HCT116 (cell line): ENCODE results near the gene AP1M1. TPM values are rescaled to one million over a fixed set of nuclear protein-coding genes. Genes with fewer than 3 reads are reported as not detected.

ENCODE experiments used
- ATAC-seq: fragments of 200-7000 bp; cut with Tn5 transposase; 2 replicates; pipeline ENCODE4 v1.9.1; 2020; ENCODE audit warnings: mild to moderate bottlenecking, moderate library complexity
- BruUV-seq: library from RNA; stranded (reverse); fragments of 400-500 nt; replicated peaks from 2 replicates; lab custom pipeline; 2021; lab: Mats Ljungman, UMichigan
- CTCF ChIA-PET: fragments of 300-600 bp; sonication (Branson Sonifier 250); formaldehyde crosslinking; loops from one replicate; lab custom pipeline; 2021; ENCODE audit warnings: antibody characterized with exemption; lab: Charles Lee
- POLR2A ChIA-PET: fragments of 300-600, 350-600 bp; sonication (Branson Sonifier 250); formaldehyde crosslinking; loops from one replicate; lab custom pipeline; 2021; ENCODE audit warnings: antibody characterized with exemption; lab: Charles Lee
- RAD21 ChIA-PET, 2 experiments: fragments of 300-600 bp; sonication (Branson Sonifier 250); formaldehyde crosslinking; loops; one replicate each; lab custom pipeline; 2023; ENCODE audit warnings: low total read pairs in 2 of 2; ENCODE audit not compliant: uncharacterized antibody in 2 of 2, unreplicated experiment in 2 of 2, low non-redundant PET in 1 of 2; lab: Charles Lee
- DNase-seq: peaks from one replicate; pipeline ENCODE4 v3.0.0-alpha.2; 2010; ENCODE audit warnings: low read depth, low spot score
- H2AFZ ChIP-seq: fragments of 200-600 bp; shearing (Covaris generic), sonication (generic); 2 replicates; pipeline ENCODE4 v1.6.1; 2017; ENCODE audit warnings: low read depth, mixed run types, mixed read lengths, antibody characterized with exemption, low read length; ENCODE audit not compliant: poor library complexity, severe bottlenecking
- H3K27ac ChIP-seq: 2 replicates; pipeline ENCODE4 v1.5.1; 2012; ENCODE audit warnings: low read depth, low read length
- H3K27me3 ChIP-seq: fragments of 200-600 bp; sonication (generic); 2 replicates; pipeline ENCODE4 v1.6.1; 2016; ENCODE audit warnings: mixed run types, low read length, mixed read lengths; ENCODE audit not compliant: insufficient read depth
- H3K36me3 ChIP-seq, 2 experiments: fragments of 200-500 bp in 1 of 2; fragments of 200-600 bp in 1 of 2; sonication (Bioruptor generic) in 1 of 2; sonication (generic) in 1 of 2; 2 replicates each; pipeline versions ENCODE4 v1.5.1 to v1.6.1; 2014 to 2016; ENCODE audit warnings: low read length in 2 of 2, inconsistent platforms in 1 of 2, mixed read lengths in 1 of 2, mixed run types in 1 of 2; ENCODE audit not compliant: insufficient read depth in 2 of 2, control insufficient read depth in 1 of 2
- H3K4me1 ChIP-seq, 2 experiments: fragments of 200-600 bp in 1 of 2; sonication (generic) in 1 of 2; 2 replicates each; pipeline versions ENCODE4 v1.5.1 to v1.6.1; 2012 to 2017; ENCODE audit warnings: low read length in 2 of 2, inconsistent platforms in 1 of 2, mild to moderate bottlenecking in 1 of 2, mixed read lengths in 1 of 2, mixed run types in 1 of 2, moderate library complexity in 1 of 2; ENCODE audit not compliant: insufficient read depth in 2 of 2, control insufficient read depth in 1 of 2
- H3K4me2 ChIP-seq: fragments of 200-600 bp; sonication (generic); 2 replicates; pipeline ENCODE4 v1.6.1; 2017; ENCODE audit warnings: mixed run types, low read length, mixed read lengths
- H3K4me3 ChIP-seq, 2 experiments: fragments of 200-600 bp in 1 of 2; sonication (generic) in 1 of 2; replicated peaks in 1 of 2; 2 replicates each; pipeline ENCODE4 v1.5.1; 2011 to 2016; ENCODE audit warnings: low read length in 2 of 2, control low read depth in 1 of 2, low read depth in 1 of 2, mild to moderate bottlenecking in 1 of 2, mixed read lengths in 1 of 2, mixed run types in 1 of 2
- H3K79me2 ChIP-seq: fragments of 200-600 bp; sonication (generic); 2 replicates; pipeline ENCODE4 v1.6.1; 2017; ENCODE audit warnings: mild to moderate bottlenecking, mixed run types, low read length, moderate library complexity, mixed read lengths; ENCODE audit not compliant: insufficient read depth
- H3K9ac ChIP-seq: fragments of 200-600 bp; sonication (generic); 2 replicates; pipeline ENCODE4 v1.6.1; 2016; ENCODE audit warnings: low read length, mixed read lengths
- H3K9me2 ChIP-seq: fragments of 200-600 bp; sonication (generic), shearing (Covaris generic); 2 replicates; pipeline ENCODE4 v1.6.1; 2017; ENCODE audit warnings: mixed run types, mild to moderate bottlenecking, moderate library complexity; ENCODE audit not compliant: insufficient read depth
- H3K9me3 ChIP-seq, 2 experiments: fragments of 200-500 bp in 1 of 2; fragments of 200-600 bp in 1 of 2; sonication (Bioruptor generic) in 1 of 2; sonication (generic) in 1 of 2; 2 replicates each; pipeline ENCODE4 v1.6.1; 2014 to 2017; ENCODE audit warnings: low read length in 2 of 2, mixed read lengths in 2 of 2, inconsistent platforms in 1 of 2, low read depth in 1 of 2, mild to moderate bottlenecking in 1 of 2, mixed run types in 1 of 2, moderate library complexity in 1 of 2; ENCODE audit not compliant: control insufficient read depth in 1 of 2, insufficient read depth in 1 of 2
- H4K20me1 ChIP-seq: fragments of 200-600 bp; sonication (generic), shearing (Covaris generic); 2 replicates; pipeline ENCODE4 v1.6.1; 2017; ENCODE audit warnings: mixed run types, mild to moderate bottlenecking, moderate library complexity; ENCODE audit not compliant: insufficient read depth
- CBX3 ChIP-seq: IDR thresholded peaks from 2 replicates; pipeline ENCODE4 v1.6.1; 2012; ENCODE audit warnings: low read depth
- EGR1 ChIP-seq: IDR thresholded peaks from 2 replicates; pipeline ENCODE4 v1.6.1; 2012; ENCODE audit warnings: low read depth
- EZH2phosphoT487 ChIP-seq: fragments of 200-600 bp; IDR thresholded peaks from 2 replicates; pipeline ENCODE4 v1.6.1; 2018; ENCODE audit warnings: antibody characterized with exemption, borderline replicate concordance
- FOSL1 ChIP-seq: IDR thresholded peaks from 2 replicates; pipeline ENCODE4 v1.6.1; 2012; ENCODE audit warnings: low read depth
- POLR2A ChIP-seq: IDR thresholded peaks from 2 replicates; pipeline ENCODE4 v1.7.0; 2011; ENCODE audit warnings: borderline replicate concordance; ENCODE audit not compliant: insufficient read depth, insufficient read length; ENCODE audit errors: extremely low read depth
- RAD21 ChIP-seq: IDR thresholded peaks from 2 replicates; pipeline ENCODE4 v1.6.1; 2012; ENCODE audit warnings: low read depth, mild to moderate bottlenecking
- SP1 ChIP-seq: IDR thresholded peaks from 2 replicates; pipeline ENCODE4 v1.6.1; 2012; ENCODE audit warnings: low read depth
- SRF ChIP-seq: IDR thresholded peaks from 2 replicates; pipeline ENCODE4 v1.6.1; 2012; ENCODE audit warnings: low read depth
- ZFX ChIP-seq: fragments of 450-650 bp; IDR thresholded peaks from 2 replicates; pipeline ENCODE4 v1.6.1; 2017
- ZNF274 ChIP-seq: fragments of 200-500 bp; sonication (Bioruptor generic); IDR thresholded peaks from 2 replicates; pipeline ENCODE4 v1.6.1; 2014; ENCODE audit warnings: mild to moderate bottlenecking, low read depth, low read length, inconsistent platforms
- intact Hi-C: fragments of 100-400 bp; cut with micrococcal nuclease; formaldehyde crosslinking; loops from 2 replicates; pipeline ENCODE4 v1.10.0; 2022
- total RNA-seq: library from RNA; stranded (reverse); gene quantifications from one replicate; pipeline ENCODE4 v1.2.1, GENCODE V29; 2021; ENCODE audit not compliant: unreplicated experiment
- TF ChIP-seq, protein P1 (sequence below), 3 experiments: fragments of 200-600 bp in 1 of 3; sonication (generic) in 1 of 3; IDR thresholded peaks in 2 of 3; conservative IDR thresholded peaks in 1 of 3; 2 replicates each; pipeline ENCODE4 v1.5.1; 2012 to 2017; ENCODE audit warnings: low read depth in 2 of 3, low read length in 2 of 3, antibody characterized with exemption in 1 of 3, borderline replicate concordance in 1 of 3, control low read depth in 1 of 3, mild to moderate bottlenecking in 1 of 3, mixed read lengths in 1 of 3, mixed run types in 1 of 3, moderate library complexity in 1 of 3; ENCODE audit not compliant: insufficient read depth in 1 of 3
- TF ChIP-seq, protein P2 (sequence below): IDR thresholded peaks from 2 replicates; pipeline ENCODE4 v1.6.1; 2012
- TF ChIP-seq, protein P3 (sequence below): IDR thresholded peaks from 2 replicates; pipeline ENCODE4 v1.6.1; 2012; ENCODE audit warnings: low read depth

AP1M1 gene
- total RNA-seq, 1 experiment from 2014 or later: 50.0 TPM

DNA sequence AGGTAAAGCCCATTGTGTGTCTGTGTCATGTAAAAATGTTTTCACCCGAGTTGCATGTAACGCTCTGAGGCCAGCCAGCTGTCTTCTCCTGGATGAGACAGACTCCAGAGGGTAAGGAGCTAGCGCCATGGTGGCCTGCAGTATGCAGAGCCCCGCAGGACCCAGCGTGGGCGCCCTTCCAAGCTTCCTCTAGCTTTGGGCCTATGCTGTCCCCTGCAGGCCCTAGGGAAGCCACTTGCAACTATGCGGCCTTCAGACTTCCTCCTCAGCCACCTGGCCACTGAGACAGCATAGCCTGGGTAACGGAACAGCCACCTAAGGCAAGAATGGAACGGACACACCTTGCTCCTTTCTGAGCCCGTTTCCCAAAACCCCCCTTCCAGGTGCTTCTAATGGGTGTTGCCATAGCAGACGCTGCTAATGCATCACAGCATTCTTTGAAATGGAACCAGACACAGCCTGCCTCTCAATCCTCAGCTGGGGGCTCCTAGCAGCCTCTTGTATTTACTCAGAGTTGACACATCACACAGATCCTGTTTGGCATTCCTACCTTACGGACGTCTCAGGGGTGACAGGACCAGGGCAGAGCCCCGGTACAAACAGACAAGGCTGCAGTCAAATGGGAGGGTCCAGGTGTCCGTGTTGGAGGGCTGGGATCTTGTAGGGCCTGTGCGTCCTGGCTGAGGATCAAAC, 6.3 kb upstream of the AP1M1 start:
- DNase-seq (no peak), ATAC-seq (peak; percentile 23; the same call in 1 of the 2 replicates)
- H2AFZ ChIP-seq: no peak overlapping the region
- ChIA-PET RAD21 (no interaction called here), POLR2A (no interaction called here), CTCF (no interaction called here)
- H3K4me2 ChIP-seq: no peak overlapping the region
- BruUV-seq: no TSS peak
- H3K9ac ChIP-seq: no peak overlapping the region
- no peak overlapping the region for H3K4me3 ChIP-seq
- no peaks in the 10 kb centered on the region for H3K27me3 ChIP-seq
- TF ChIP-seq, protein P1, sequence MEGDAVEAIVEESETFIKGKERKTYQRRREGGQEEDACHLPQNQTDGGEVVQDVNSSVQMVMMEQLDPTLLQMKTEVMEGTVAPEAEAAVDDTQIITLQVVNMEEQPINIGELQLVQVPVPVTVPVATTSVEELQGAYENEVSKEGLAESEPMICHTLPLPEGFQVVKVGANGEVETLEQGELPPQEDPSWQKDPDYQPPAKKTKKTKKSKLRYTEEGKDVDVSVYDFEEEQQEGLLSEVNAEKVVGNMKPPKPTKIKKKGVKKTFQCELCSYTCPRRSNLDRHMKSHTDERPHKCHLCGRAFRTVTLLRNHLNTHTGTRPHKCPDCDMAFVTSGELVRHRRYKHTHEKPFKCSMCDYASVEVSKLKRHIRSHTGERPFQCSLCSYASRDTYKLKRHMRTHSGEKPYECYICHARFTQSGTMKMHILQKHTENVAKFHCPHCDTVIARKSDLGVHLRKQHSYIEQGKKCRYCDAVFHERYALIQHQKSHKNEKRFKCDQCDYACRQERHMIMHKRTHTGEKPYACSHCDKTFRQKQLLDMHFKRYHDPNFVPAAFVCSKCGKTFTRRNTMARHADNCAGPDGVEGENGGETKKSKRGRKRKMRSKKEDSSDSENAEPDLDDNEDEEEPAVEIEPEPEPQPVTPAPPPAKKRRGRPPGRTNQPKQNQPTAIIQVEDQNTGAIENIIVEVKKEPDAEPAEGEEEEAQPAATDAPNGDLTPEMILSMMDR (IDR thresholded peaks at IDR 0.05 in 2 of 3, conservative IDR thresholded peaks at IDR 0.05 in 1 of 3; ENCODE audit: borderline replicate concordance in 1 of 3, insufficient read depth in 1 of 3, low read depth in 2 of 3, low read length in 2 of 3): 0 out of 6 replicates have a peak, but pooled peaks of 1 of the 3 experiments have one; percentile 6
- TF ChIP-seq RAD21 (peak; percentile 7; the same call in 1 of the 2 replicates), SRF (no peak), CBX3 (no peak), FOSL1 (no peak)
- peaks cover 14 to 25% of the 10 kb centered on the region in 2 experiments for H3K4me1 ChIP-seq
- H4K20me1 ChIP-seq: no peaks in the 10 kb centered on the region
- intact Hi-C loops: no loop called here
- H3K9me3 ChIP-seq: no peaks in the 10 kb centered on the region
- no peaks in the 10 kb centered on the region for H3K9me2 ChIP-seq
- H3K27ac ChIP-seq: no peak overlapping the region
- peaks cover 33 to 35% of the 10 kb centered on the region in 2 experiments for H3K36me3 ChIP-seq
- H3K79me2 ChIP-seq: peaks cover 17% of the 10 kb centered on the region

DNA sequence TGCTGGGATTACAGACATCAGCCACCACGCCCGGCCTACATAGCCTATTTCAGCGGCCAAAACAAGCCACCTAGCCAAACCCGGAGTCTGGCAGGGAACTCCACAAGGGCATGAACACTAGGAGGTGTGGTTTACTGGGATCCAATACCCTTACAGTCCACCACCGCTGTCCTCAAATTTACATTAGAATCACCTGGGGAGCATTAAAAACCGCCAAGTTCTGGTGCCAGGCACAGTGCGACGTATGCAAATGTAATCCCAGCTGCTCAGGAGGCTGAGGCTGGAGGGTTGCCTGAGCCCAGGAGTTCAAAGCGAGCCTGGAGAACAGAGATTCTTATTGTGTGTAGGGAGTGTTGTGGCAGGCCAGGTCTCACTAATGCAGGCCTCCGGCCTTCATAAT, 4.2 kb upstream of the AP1M1 start:
- DNase-seq: no peak
- H3K9ac ChIP-seq: no peak overlapping the region
- RAD21 ChIA-PET: no interaction called here
- no peaks in the 10 kb centered on the region for H3K27me3 ChIP-seq
- H3K9me2 ChIP-seq: no peaks in the 10 kb centered on the region
- POLR2A ChIA-PET: interaction anchor here (2.2 kb wide), 1 partner anchor 8 kb away, joined by 17 read pairs; the partner anchor contains the start of gene FAM32A
- CTCF ChIA-PET: interaction anchor here (1.1 kb wide), 1 partner anchor 8 kb away, joined by 3 read pairs; no protein-coding TSS in a partner anchor
- peaks cover 10 to 34% of the 10 kb centered on the region in 2 experiments for H3K4me1 ChIP-seq
- H3K9me3 ChIP-seq: no peaks in the 10 kb centered on the region
- H2AFZ ChIP-seq: no peak overlapping the region
- H3K36me3 ChIP-seq: peaks cover 21 to 27% of the 10 kb centered on the region in 2 experiments
- H3K4me3 ChIP-seq: no peak overlapping the region
- ATAC-seq: no peak
- no TSS peak for BruUV-seq
- H3K27ac ChIP-seq: no peak overlapping the region
- H3K4me2 ChIP-seq: no peak overlapping the region; the same call in 1 of the 2 replicates
- H4K20me1 ChIP-seq: no peaks in the 10 kb centered on the region
- intact Hi-C loops: no loop called here
- H3K79me2 ChIP-seq: peaks cover 9% of the 10 kb centered on the region
- TF ChIP-seq SP1: no peak
- no peak for TF ChIP-seq EZH2phosphoT487
- TF ChIP-seq POLR2A: no peak
- TF ChIP-seq, protein P2, sequence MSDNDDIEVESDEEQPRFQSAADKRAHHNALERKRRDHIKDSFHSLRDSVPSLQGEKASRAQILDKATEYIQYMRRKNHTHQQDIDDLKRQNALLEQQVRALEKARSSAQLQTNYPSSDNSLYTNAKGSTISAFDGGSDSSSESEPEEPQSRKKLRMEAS: no peak
- no peak for TF ChIP-seq CBX3
- no peak for TF ChIP-seq ZFX
- TF ChIP-seq FOSL1: no peak
- TF ChIP-seq, protein P3, sequence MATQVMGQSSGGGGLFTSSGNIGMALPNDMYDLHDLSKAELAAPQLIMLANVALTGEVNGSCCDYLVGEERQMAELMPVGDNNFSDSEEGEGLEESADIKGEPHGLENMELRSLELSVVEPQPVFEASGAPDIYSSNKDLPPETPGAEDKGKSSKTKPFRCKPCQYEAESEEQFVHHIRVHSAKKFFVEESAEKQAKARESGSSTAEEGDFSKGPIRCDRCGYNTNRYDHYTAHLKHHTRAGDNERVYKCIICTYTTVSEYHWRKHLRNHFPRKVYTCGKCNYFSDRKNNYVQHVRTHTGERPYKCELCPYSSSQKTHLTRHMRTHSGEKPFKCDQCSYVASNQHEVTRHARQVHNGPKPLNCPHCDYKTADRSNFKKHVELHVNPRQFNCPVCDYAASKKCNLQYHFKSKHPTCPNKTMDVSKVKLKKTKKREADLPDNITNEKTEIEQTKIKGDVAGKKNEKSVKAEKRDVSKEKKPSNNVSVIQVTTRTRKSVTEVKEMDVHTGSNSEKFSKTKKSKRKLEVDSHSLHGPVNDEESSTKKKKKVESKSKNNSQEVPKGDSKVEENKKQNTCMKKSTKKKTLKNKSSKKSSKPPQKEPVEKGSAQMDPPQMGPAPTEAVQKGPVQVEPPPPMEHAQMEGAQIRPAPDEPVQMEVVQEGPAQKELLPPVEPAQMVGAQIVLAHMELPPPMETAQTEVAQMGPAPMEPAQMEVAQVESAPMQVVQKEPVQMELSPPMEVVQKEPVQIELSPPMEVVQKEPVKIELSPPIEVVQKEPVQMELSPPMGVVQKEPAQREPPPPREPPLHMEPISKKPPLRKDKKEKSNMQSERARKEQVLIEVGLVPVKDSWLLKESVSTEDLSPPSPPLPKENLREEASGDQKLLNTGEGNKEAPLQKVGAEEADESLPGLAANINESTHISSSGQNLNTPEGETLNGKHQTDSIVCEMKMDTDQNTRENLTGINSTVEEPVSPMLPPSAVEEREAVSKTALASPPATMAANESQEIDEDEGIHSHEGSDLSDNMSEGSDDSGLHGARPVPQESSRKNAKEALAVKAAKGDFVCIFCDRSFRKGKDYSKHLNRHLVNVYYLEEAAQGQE: no peak
- no peak for TF ChIP-seq SRF
- no peak for TF ChIP-seq EGR1
- TF ChIP-seq ZNF274: no peak
